Hematopoietic multipotent progenitor cell treated with erythropoietin and hydrocortisone succinate and interleukin-3 and kit ligand, for 4 days (in vitro differentiated cells): ENCODE data around the gene PGM1.
A peak's percentile ranks its signal among the peaks of the same experiment; 100 is the strongest.

ENCODE experiments used
- DNase-seq: peaks from one replicate; pipeline ENCODE4 v3.0.0-alpha.2; 2015

The PGM1 gene

GRCh38 chr1:63601463-63601862 is 8.3 kb downstream of the PGM1 start:
- no peak for DNase-seq

GRCh38 chr1:63601912-63602311 is 8.7 kb downstream of the PGM1 start:
- no peak for DNase-seq

- no peak for DNase-seq
Observed at GRCh38 chr1:63602629-63603028, 9.4 kb downstream of the PGM1 start.

- DNase-seq, result no peak
Observed at GRCh38 chr1:63603810-63604209, 10.6 kb downstream of the PGM1 start.

- no peak for DNase-seq
Observed at GRCh38 chr1:63607322-63607721, 14.1 kb downstream of the PGM1 start.

- no peak for DNase-seq
Observed at GRCh38 chr1:63611231-63611630, 18.0 kb downstream of the PGM1 start.

GRCh38 chr1:63612564-63612963 is 19.4 kb downstream of the PGM1 start:
- DNase-seq, result no peak

- DNase-seq, result peak; percentile 37
Observed at GRCh38 chr1:63612971-63613370, 19.8 kb downstream of the PGM1 start.

GRCh38 chr1:63615768-63616420 is 22.7 kb downstream of the PGM1 start:
- DNase-seq, result peak; percentile 85

GRCh38 chr1:63617450-63617849 is 24.2 kb downstream of the PGM1 start:
- peak; percentile 16 for DNase-seq

- DNase-seq, result peak; percentile 57
Observed at GRCh38 chr1:63618011-63618410, 24.8 kb downstream of the PGM1 start.

- DNase-seq, result no peak
Observed at GRCh38 chr1:63619558-63619957, 26.3 kb downstream of the PGM1 start.

- no peak for DNase-seq
Observed at GRCh38 chr1:63620671-63621070, 27.5 kb downstream of the PGM1 start.

- DNase-seq, result no peak
Observed at GRCh38 chr1:63621075-63621474, 27.9 kb downstream of the PGM1 start.

GRCh38 chr1:63621698-63622097 is 28.5 kb downstream of the PGM1 start:
- DNase-seq, result no peak

- DNase-seq, result no peak
Observed at GRCh38 chr1:63622849-63623566, 29.8 kb downstream of the PGM1 start.

- no peak for DNase-seq
Observed at GRCh38 chr1:63623952-63624351, 30.7 kb downstream of the PGM1 start.

GRCh38 chr1:63624911-63625310 is 31.7 kb downstream of the PGM1 start:
- no peak for DNase-seq

GRCh38 chr1:63626222-63626621 is 33.0 kb downstream of the PGM1 start:
- no peak for DNase-seq

- no peak for DNase-seq
Observed at GRCh38 chr1:63628607-63629006, 35.4 kb downstream of the PGM1 start.

GRCh38 chr1:63630238-63630637 is 37.0 kb downstream of the PGM1 start:
- DNase-seq, result no peak

- no peak for DNase-seq
Observed at GRCh38 chr1:63630666-63631065, 37.5 kb downstream of the PGM1 start.

GRCh38 chr1:63632110-63632509 is 38.9 kb downstream of the PGM1 start:
- no peak for DNase-seq

GRCh38 chr1:63633281-63633680 is 40.1 kb downstream of the PGM1 start:
- no peak for DNase-seq

GRCh38 chr1:63634471-63634870 is 41.3 kb downstream of the PGM1 start:
- no peak for DNase-seq
